HepG2 (cell line): Measurements from ENCODE around the gene CARS2. TPM values are rescaled to one million over a fixed set of nuclear protein-coding genes. Genes with fewer than 3 reads are reported as not detected.

Source experiments
- AGO2 ChIP-seq: fragments of 200-400 bp; formaldehyde crosslinking; optimal IDR thresholded peaks from 2 replicates; pipeline ENCODE3; 2017; ENCODE audit warnings: mild to moderate bottlenecking, low read depth, low read length, moderate library complexity
- ASH2L ChIP-seq: fragments of 300-600, 200-600 bp; sonication (generic); IDR thresholded peaks from 2 replicates; pipeline ENCODE4 v1.7.0; 2017; ENCODE audit warnings: low read depth, mild to moderate bottlenecking, moderate library complexity, mixed read lengths, low read length; ENCODE audit not compliant: insufficient read length
- ATF7 ChIP-seq, 2 experiments: fragments of 450-650 bp in 1 of 2; sonication (generic) in 1 of 2; formaldehyde crosslinking in 1 of 2; IDR thresholded peaks; 2 replicates each; pipeline versions ENCODE4 v1.4.0 to v1.6.1; 2016 to 2020; ENCODE audit warnings: antibody characterized with exemption in 1 of 2, mild to moderate bottlenecking in 1 of 2, missing genetic modification reagents in 1 of 2
- SOX6 ChIP-seq, 2 experiments: fragments of 450-650 bp in 1 of 2; sonication (generic) in 1 of 2; formaldehyde crosslinking in 1 of 2; IDR thresholded peaks; 2 replicates each; pipeline versions ENCODE4 v1.4.0 to v1.6.1; 2017 to 2020; ENCODE audit warnings: antibody characterized with exemption in 1 of 2, mild to moderate bottlenecking in 1 of 2, missing genetic modification reagents in 1 of 2
- TBX2 ChIP-seq: sonication (generic); formaldehyde crosslinking; IDR thresholded peaks from 2 replicates; pipeline ENCODE4 v1.5.0; 2020; ENCODE audit warnings: missing genetic modification reagents, mild to moderate bottlenecking, borderline replicate concordance
- THAP9 ChIP-seq: sonication (generic); formaldehyde crosslinking; IDR thresholded peaks from 2 replicates; pipeline ENCODE4; 2020; ENCODE audit warnings: missing genetic modification reagents, mild to moderate bottlenecking, borderline replicate concordance
- ZBTB33 ChIP-seq: sonication (generic); formaldehyde crosslinking; IDR thresholded peaks from 2 replicates; pipeline ENCODE4 v1.4.0; 2020; ENCODE audit warnings: missing genetic modification reagents
- ZBTB38 ChIP-seq: sonication (generic); formaldehyde crosslinking; IDR thresholded peaks from 2 replicates; pipeline ENCODE4 v1.5.1; 2020; ENCODE audit warnings: mild to moderate bottlenecking, missing genetic modification reagents
- ZMYM3 ChIP-seq: sonication (generic); formaldehyde crosslinking; IDR thresholded peaks from 2 replicates; pipeline ENCODE4 v1.5.1; 2020; ENCODE audit warnings: mild to moderate bottlenecking, missing genetic modification reagents
- ZNF564 ChIP-seq: sonication (generic); formaldehyde crosslinking; IDR thresholded peaks from 2 replicates; pipeline ENCODE4 v1.8.1; 2023; ENCODE audit warnings: mild to moderate bottlenecking, missing genetic modification reagents
- ZNF687 ChIP-seq: sonication (generic); formaldehyde crosslinking; IDR thresholded peaks from 2 replicates; pipeline ENCODE4 v1.5.1; 2020; ENCODE audit warnings: mild to moderate bottlenecking, missing genetic modification reagents, moderate library complexity
- ZSCAN21 ChIP-seq: sonication (generic); formaldehyde crosslinking; IDR thresholded peaks from 2 replicates; pipeline ENCODE4 v1.8.0; 2022; ENCODE audit warnings: mild to moderate bottlenecking, missing genetic modification reagents, moderate library complexity, borderline replicate concordance
- polyA plus RNA-seq, 8 experiments: library from polyadenylated mRNA; depleted of rRNA in 3 of 8; stranded (reverse) in 7 of 8; unstranded in 1 of 8; fragments of >200 nt; fragmentation: Illumina TruSeq in 4 of 8; extraction: Trizol in 4 of 8; gene quantifications; 2 replicates each; pipeline versions ENCODE4 v1.2.1 to v1.2.3, GENCODE V29; 2011 to 2016; ENCODE audit warnings: low read depth in 4 of 8, missing spikeins in 1 of 8, mixed read lengths in 1 of 8; ENCODE audit not compliant: insufficient read depth in 1 of 8
- total RNA-seq, 5 experiments: library from RNA; depleted of rRNA; stranded (reverse); fragments of >200 nt; fragmentation: Illumina TruSeq; extraction: Trizol; gene quantifications; 2 replicates each; pipeline ENCODE4 v1.2.3, GENCODE V29; 2016; ENCODE audit warnings: low read depth in 1 of 5

Gene CARS2
- total and polyA plus RNA-seq, 2 of the 13 experiments (the other 11 are each of a cell fraction or from before 2014, with no cell fraction given) = 41.1 to 59.3 TPM

- TF ChIP-seq TBX2 (CRISPR knock-in tag) (0 out of 2 replicates have a peak, but pooled peaks have one; percentile 18), ASH2L (no peak), SOX6 (IDR thresholded peaks at IDR 0.05) (no peak), SOX6 (CRISPR knock-in tag; IDR thresholded peaks at IDR 0.05) (no peak), AGO2 (peak; percentile 21), THAP9 (CRISPR knock-in tag) (peak; percentile 41; the same call in 1 of the 2 replicates), ZNF687 (CRISPR knock-in tag) (peak; percentile 57), ZNF564 (CRISPR knock-in tag) (peak; percentile 29; the same call in 1 of the 2 replicates), ZSCAN21 (CRISPR knock-in tag) (0 out of 2 replicates have a peak, but pooled peaks have one; percentile 53), ATF7 (IDR thresholded peaks at IDR 0.05) (no peak), ATF7 (CRISPR knock-in tag; IDR thresholded peaks at IDR 0.05) (no peak), ZMYM3 (CRISPR knock-in tag) (0 out of 2 replicates have a peak, but pooled peaks have one; percentile 29), ZBTB33 (CRISPR knock-in tag) (peak; percentile 11; the same call in 1 of the 2 replicates), ZBTB38 (CRISPR knock-in tag) (0 out of 2 replicates have a peak, but pooled peaks have one; percentile 34)
Measured at GRCh38 chr13:110683921-110684320, 22.0 kb downstream of the CARS2 start (continued).
